Ovary (tissue), 9 donors: ENCODE data around the gene PARK7. TPM values are rescaled to one million over a fixed set of nuclear protein-coding genes. Genes with fewer than 3 reads are reported as not detected.

ENCODE experiments used
- DNase-seq, 5 donors: peaks; one replicate each; pipeline ENCODE4 v3.0.0-alpha.2; 2019 to 2020
- H3K27ac ChIP-seq, 2 donors: fragments of 200-600 bp; one replicate each; pipeline versions ENCODE4 v1.5.1 to v1.8.0; 2019 to 2022
- H3K27me3 ChIP-seq: fragments of 200-600 bp; one replicate; pipeline ENCODE4 v1.8.0; 2022
- H3K36me3 ChIP-seq: fragments of 200-600 bp; sonication (generic); one replicate; pipeline ENCODE4 v1.5.1; 2019
- H3K4me1 ChIP-seq: one replicate; pipeline ENCODE4 v1.8.1; 2013; ENCODE audit warnings: mild to moderate bottlenecking, moderate library complexity; ENCODE audit not compliant: insufficient read depth
- H3K4me3 ChIP-seq: fragments of 200-600 bp; sonication (generic); one replicate; pipeline ENCODE4 v1.5.1; 2017
- H3K9me3 ChIP-seq, 2 donors: fragments of 200-600 bp in 1 of 2; sonication (generic) in 1 of 2; one replicate each; pipeline versions ENCODE4 v1.5.1 to v1.8.1; 2013 to 2019; ENCODE audit warnings: mild to moderate bottlenecking in 1 of 2, moderate library complexity in 1 of 2
- CTCF ChIP-seq, 3 donors: fragments of 450-650 bp in 2 of 3; fragments of 200-600 bp in 1 of 3; IDR thresholded peaks; one replicate each; pipeline versions ENCODE4 v1.5.1 to v1.8.0; 2016 to 2022; ENCODE audit warnings: antibody characterized with exemption in 3 of 3, mild to moderate bottlenecking in 1 of 3
- EP300 ChIP-seq: sonication (generic); formaldehyde crosslinking; IDR thresholded peaks from one replicate; pipeline ENCODE4 v1.6.1; 2017; ENCODE audit warnings: antibody characterized with exemption
- POLR2A ChIP-seq: fragments of 450-650 bp; IDR thresholded peaks from one replicate; pipeline ENCODE4 v1.6.1; 2017; ENCODE audit warnings: antibody characterized with exemption, mild to moderate bottlenecking, moderate library complexity
- WGBS, 3 donors: extraction: QIAGEN DNeasy Blood & Tissue Kit in 1 of 3; methylation state at CpG; one replicate each; pipeline versions ENCODE4 v1.1.5 to v1.1.7; 2013 to 2017; 5-methylcytosine and 5-hydroxymethylcytosine counted together
- intact Hi-C, 4 donors: fragments of 100-400 bp; cut with DNase I; formaldehyde crosslinking; loops; one replicate each; pipeline versions ENCODE4 v1.11.0 to v1.15.1; 2022 to 2023
- polyA plus RNA-seq, 2 donors: library from polyadenylated mRNA; stranded (reverse); fragments of 200-250 nt in 1 of 2; fragments of 350-450 nt in 1 of 2; fragmentation: Illumina TruSeq in 1 of 2; extraction: RNeasy Lipid Tissue Mini Kit (QIAGEN cat#74804) in 1 of 2; gene quantifications; one replicate each; pipeline ENCODE4 v1.2.3, GENCODE V29; 2013 to 2014
- total RNA-seq, 7 donors: library from RNA; depleted of rRNA in 2 of 7; stranded (reverse); fragments of >200 nt in 2 of 7; fragmentation: NEBNext Ultra II Directional in 3 of 7; extraction: Animal tissue kit (Norgen Biotek cat#: 25700) in 3 of 7; gene quantifications; one replicate each; pipeline versions ENCODE4 v1.1.0 to v1.2.4, GENCODE V29; 2016 to 2023
- donor health status: DM: no; HTN: no; CAD: no; lungs with moderate emphysema.
- donor health status: DM: no; HTN: no; CAD: no.
- donor health status: Bipolar disorder and iron deficiency.
- donor health status: DM: yes; HTN: yes; CAD: no.
- donor health status: DM: no; HTN: no; CAD: no.
- donor health status: DM: yes; HTN: yes; CAD: no.

The PARK7 gene
- total and polyA plus RNA-seq, 9 donors = 159 to 438 (median 248) TPM

DNA sequence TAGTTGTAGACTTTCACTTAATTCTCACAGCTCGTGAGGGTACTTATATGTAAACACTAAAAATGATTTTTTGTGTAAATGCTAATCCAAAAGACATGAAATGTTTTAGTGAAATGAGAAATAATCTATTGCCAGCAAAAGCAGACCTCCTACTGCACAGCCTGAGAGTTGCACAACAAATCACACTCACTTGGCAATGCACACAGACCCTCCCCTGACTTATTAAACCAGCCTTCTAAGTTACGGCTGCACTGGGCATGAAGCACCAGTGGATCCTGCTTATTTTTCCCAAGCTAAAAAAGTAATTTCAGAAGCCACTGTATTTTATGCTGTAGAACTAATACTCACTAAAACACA is 54.3 kb downstream of the PARK7 start:
- Histone ChIP-seq H3K36me3 (no peaks in the 10 kb centered on the region), H3K27me3 (no peaks in the 10 kb centered on the region), H3K27ac (peak overlapping the region in 1 of 2 donors; percentile 46), H3K4me1 (peaks cover 16% of the 10 kb centered on the region), H3K4me3 (no peak overlapping the region), H3K9me3 (no peaks in the 10 kb centered on the region)
- intact Hi-C loops = loop anchor here in 1 of 4 donors (10.0 kb wide), 1 partner anchor 299 kb away; the partner anchor contains the start of gene SLC45A1
- peak in 2 of 5 donors; percentile 39 to 64 for DNase-seq
- 10 to 18% (median 13%) methylated on average over 2 of the region's 2 CpGs for WGBS, 3 donors
- TF ChIP-seq EP300 (no peak), CTCF (IDR thresholded peaks at IDR 0.05) (peak in 1 of 3 donors; percentile 12)

GRCh38 chr1:8016210-8016894 is 54.8 kb downstream of the PARK7 start:
- H3K27ac ChIP-seq = peak overlapping the region in 1 of 2 donors; percentile 1
- H3K9me3 ChIP-seq = no peaks in the 10 kb centered on the region
- H3K4me3 ChIP-seq = no peak overlapping the region
- no peak for DNase-seq
- no peaks in the 10 kb centered on the region for H3K36me3 ChIP-seq
- WGBS, 3 donors = 36 to 44% (median 37%) methylated on average over 4 of the region's 4 CpGs
- no peaks in the 10 kb centered on the region for H3K27me3 ChIP-seq
- intact Hi-C loops = loop anchor here in 1 of 4 donors (10.0 kb wide), 1 partner anchor 298 kb away; the partner anchor contains the start of gene SLC45A1
- no peak for TF ChIP-seq EP300
- no peak for TF ChIP-seq POLR2A
- no peak for TF ChIP-seq CTCF (IDR thresholded peaks at IDR 0.05)
- peaks cover 16% of the 10 kb centered on the region for H3K4me1 ChIP-seq

DNA sequence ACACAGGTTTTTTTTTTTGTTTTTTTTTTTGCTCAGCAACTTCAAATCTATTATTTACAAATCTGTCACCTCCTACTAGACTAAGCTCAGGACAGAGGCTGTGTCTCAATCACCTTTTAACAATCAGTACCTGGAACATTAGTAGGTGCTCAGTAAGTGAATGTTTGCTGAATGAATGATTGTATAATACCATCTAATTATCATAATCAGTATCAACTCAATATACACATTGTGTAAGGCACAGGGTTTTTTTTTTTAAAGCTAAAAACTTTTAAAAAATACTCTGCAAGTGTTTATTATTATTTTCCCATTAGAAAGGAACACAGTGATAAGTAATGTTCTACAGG is 55.4 kb downstream of the PARK7 start:
- peaks cover 15% of the 10 kb centered on the region for H3K4me1 ChIP-seq
- H3K27me3 ChIP-seq = no peaks in the 10 kb centered on the region
- intact Hi-C loops = loop anchor here in 1 of 4 donors (10.0 kb wide), 1 partner anchor 298 kb away; the partner anchor contains the start of gene SLC45A1
- no peaks in the 10 kb centered on the region for H3K9me3 ChIP-seq
- peak overlapping the region in 1 of 2 donors; percentile 1 for H3K27ac ChIP-seq
- H3K36me3 ChIP-seq = no peaks in the 10 kb centered on the region
- TF ChIP-seq POLR2A (no peak), CTCF (IDR thresholded peaks at IDR 0.05) (no peak), EP300 (no peak)
- no peak overlapping the region for H3K4me3 ChIP-seq
- DNase-seq = no peak

GRCh38 chr1:8017495-8018197 is 56.1 kb downstream of the PARK7 start:
- Histone ChIP-seq H3K36me3 (no peaks in the 10 kb centered on the region), H3K4me1 (peaks cover 16% of the 10 kb centered on the region), H3K4me3 (no peak overlapping the region), H3K27me3 (no peaks in the 10 kb centered on the region), H3K9me3 (no peaks in the 10 kb centered on the region), H3K27ac (no peak overlapping the region)
- intact Hi-C loops = loop anchor here in 1 of 4 donors (10.0 kb wide), 1 partner anchor 297 kb away; the partner anchor contains the start of gene SLC45A1
- no peak for DNase-seq
- TF ChIP-seq POLR2A = no peak
- TF ChIP-seq CTCF (IDR thresholded peaks at IDR 0.05) = no peak
- no peak for TF ChIP-seq EP300
- WGBS, 3 donors = 42 to 52% (median 44%) methylated on average over 5 of the region's 5 CpGs
